ENCODE results near the gene CLDND1. TPM values are rescaled to one million over a fixed set of nuclear protein-coding genes. Genes with fewer than 3 reads are reported as not detected.

The CLDND1 gene
- total and polyA plus RNA-seq, 2 of the 4 experiments (the other 2 are of a cell fraction) = 75.8 to 78.3 TPM

Small RNAs within 50 kb of the gene (microRNA-seq; reads per million reads assigned to microRNA genes)
- gene RPL38P4 (ENCODE audit: insufficient read depth, insufficient read length) = not detected

Small RNAs within 50 kb of the gene (small RNA-seq; reads per million reads assigned to genes)
- gene RPL38P4 = 0 reads per million in 5 experiments

Other genes starting within 250 kb of the CLDND1 start
- not detected in 2 replicates for gene OR5H2, start 240.4 kb downstream of the CLDND1 start, total RNA-seq (2012; rRNA removed)
- not detected in 2 replicates for gene OR5H2, start 240.4 kb downstream of the CLDND1 start, polyA plus RNA-seq (2012; rRNA removed)
- not detected in 2 replicates for gene OR5K4, start 169.0 kb downstream of the CLDND1 start, total RNA-seq (2012; rRNA removed)
- not detected in 2 replicates for gene OR5K4, start 169.0 kb downstream of the CLDND1 start, polyA plus RNA-seq (2012; rRNA removed)
- not detected in 2 replicates for gene OR5K3, start 132.2 kb downstream of the CLDND1 start, total RNA-seq (2012; rRNA removed)
- gene OR5K3, start 132.2 kb downstream of the CLDND1 start, polyA plus RNA-seq (2012; rRNA removed) = not detected in 2 replicates
- not detected in 2 replicates for gene OR5K1, start 59.7 kb downstream of the CLDND1 start, total RNA-seq (2012; rRNA removed)
- not detected in 2 replicates for gene OR5K1, start 59.7 kb downstream of the CLDND1 start, polyA plus RNA-seq (2012; rRNA removed)
- gene OR5K2, start 25.2 kb downstream of the CLDND1 start, total RNA-seq (2012; rRNA removed) = not detected in 2 replicates
- not detected in 2 replicates for gene OR5K2, start 25.2 kb downstream of the CLDND1 start, polyA plus RNA-seq (2012; rRNA removed)
- not detected in 2 replicates for gene GPR15, start 9.1 kb upstream of the CLDND1 start, total RNA-seq (2012; rRNA removed)
- not detected in 2 replicates for gene GPR15, start 9.1 kb upstream of the CLDND1 start, polyA plus RNA-seq (2012; rRNA removed)
- 14.5 and 20.3 TPM in 2 replicates for gene CPOX, start 70.7 kb upstream of the CLDND1 start, total RNA-seq (2012; rRNA removed)
- gene CPOX, start 70.7 kb upstream of the CLDND1 start, polyA plus RNA-seq (2012; rRNA removed) = 17.9 and 19.4 TPM in 2 replicates
- 0.36 and 1.4 TPM in 2 replicates for gene ST3GAL6, start 240.4 kb upstream of the CLDND1 start, total RNA-seq (2012; rRNA removed)
- 0.83 and 0.99 TPM in 2 replicates for gene ST3GAL6, start 240.4 kb upstream of the CLDND1 start, polyA plus RNA-seq (2012; rRNA removed)

Data from IMR-90 (cell line).